Measurements from ENCODE around the gene RPUSD4. TPM values are rescaled to one million over a fixed set of nuclear protein-coding genes. Genes with fewer than 3 reads are reported as not detected.

Gene RPUSD4
- total and polyA plus RNA-seq, 10 of the 15 experiments (the other 5 are each of a cell fraction or from before 2014, with no cell fraction given) = 24.5 to 47.6 (median 31.7) TPM

- TF ChIP-seq TAF1 (IDR thresholded peaks at IDR 0.05; ENCODE audit: borderline replicate concordance, low read depth, low read length) (no peak), CEBPB (IDR thresholded peaks at IDR 0.05; ENCODE audit: borderline replicate concordance in 1 of 2, low read depth in 2 of 2, low read length in 2 of 2) (no peak), NRF1 (conservative IDR thresholded peaks at IDR 0.05; ENCODE audit: low read depth, low read length) (no peak), ZBTB4 (CRISPR knock-in tag; IDR thresholded peaks at IDR 0.05) (no peak), ZNF24 (IDR thresholded peaks at IDR 0.05) (no peak), SMAD1 (IDR thresholded peaks at IDR 0.05; ENCODE audit: low read depth, partially characterized antibody) (no peak)
Observed at GRCh38 chr11:126152152-126152551, 59.3 kb downstream of the RPUSD4 start (continued).

Small RNAs within 50 kb of the gene (small RNA-seq; reads per million reads assigned to genes)
- gene AP001893.2 (not detected), gene RN7SL351P (not detected), gene RNU4-86P (not detected)

Other genes with a start within 250 kb of the RPUSD4 start
- 0.23 and 0.38 TPM in 2 replicates for gene CDON, start 148.8 kb downstream of the RPUSD4 start, total RNA-seq (2014; rRNA removed)
- gene CDON, start 148.8 kb downstream of the RPUSD4 start, total RNA-seq (2014; rRNA removed; fragmentation: Illumina TruSeq; extraction: Trizol) = 0.28 and 0.45 TPM in 2 replicates
- gene CDON, start 148.8 kb downstream of the RPUSD4 start, total RNA-seq (2021) = 0.21 and 0.46 TPM in 2 replicates
- 3.2 and 4.2 TPM in 2 replicates for gene CDON, start 148.8 kb downstream of the RPUSD4 start, polyA plus RNA-seq (2011; rRNA removed)
- gene CDON, start 148.8 kb downstream of the RPUSD4 start, polyA plus RNA-seq (2014; fragmentation: Illumina TruSeq; extraction: Trizol) = 0.40 and 0.79 TPM in 2 replicates
- under 1 TPM; 0.07 to 0.21 TPM for gene CDON, start 148.8 kb downstream of the RPUSD4 start, polyA plus RNA-seq (2014; fragmentation: Nextera tagmentation; extraction: Ambion mirVana)
- gene CDON, start 148.8 kb downstream of the RPUSD4 start, polyA plus RNA-seq (2014; rRNA removed) = 0.27 and 0.31 TPM in 2 replicates
- under 1 TPM; 0.32 to 0.83 TPM for gene CDON, start 148.8 kb downstream of the RPUSD4 start, polyA plus RNA-seq (2016; fragmentation: Nextera tagmentation; extraction: Ambion mirVana)
- gene FAM118B, start 132 bp upstream of the RPUSD4 start, total RNA-seq (2014; rRNA removed) = 13.8 and 14.5 TPM in 2 replicates
- gene FAM118B, start 132 bp upstream of the RPUSD4 start, total RNA-seq (2014; rRNA removed; fragmentation: Illumina TruSeq; extraction: Trizol) = 16.5 and 16.6 TPM in 2 replicates
- gene FAM118B, start 132 bp upstream of the RPUSD4 start, total RNA-seq (2021) = 12.0 and 15.0 TPM in 2 replicates
- gene FAM118B, start 132 bp upstream of the RPUSD4 start, polyA plus RNA-seq (2011; rRNA removed) = 16.6 and 18.1 TPM in 2 replicates
- gene FAM118B, start 132 bp upstream of the RPUSD4 start, polyA plus RNA-seq (2014; fragmentation: Illumina TruSeq; extraction: Trizol) = 13.8 and 15.0 TPM in 2 replicates
- 10 to 100 TPM; 21.3 to 24.7 TPM for gene FAM118B, start 132 bp upstream of the RPUSD4 start, polyA plus RNA-seq (2014; fragmentation: Nextera tagmentation; extraction: Ambion mirVana)
- gene FAM118B, start 132 bp upstream of the RPUSD4 start, polyA plus RNA-seq (2014; rRNA removed) = 12.1 and 12.8 TPM in 2 replicates
- 10 to 100 TPM; 29.0 to 29.7 TPM for gene FAM118B, start 132 bp upstream of the RPUSD4 start, polyA plus RNA-seq (2016; fragmentation: Nextera tagmentation; extraction: Ambion mirVana)
- gene SRPRA, start 57.2 kb upstream of the RPUSD4 start, total RNA-seq (2014; rRNA removed) = 88.1 and 90.3 TPM in 2 replicates
- 71.8 and 75.4 TPM in 2 replicates for gene SRPRA, start 57.2 kb upstream of the RPUSD4 start, total RNA-seq (2014; rRNA removed; fragmentation: Illumina TruSeq; extraction: Trizol)
- gene SRPRA, start 57.2 kb upstream of the RPUSD4 start, total RNA-seq (2021) = 105 and 114 TPM in 2 replicates
- gene SRPRA, start 57.2 kb upstream of the RPUSD4 start, polyA plus RNA-seq (2011; rRNA removed) = 51.5 and 89.7 TPM in 2 replicates
- gene SRPRA, start 57.2 kb upstream of the RPUSD4 start, polyA plus RNA-seq (2014; fragmentation: Illumina TruSeq; extraction: Trizol) = 104 and 119 TPM in 2 replicates
- gene SRPRA, start 57.2 kb upstream of the RPUSD4 start, polyA plus RNA-seq (2014; fragmentation: Nextera tagmentation; extraction: Ambion mirVana) = 10 to 100 TPM; 29.6 to 50.4 TPM
- gene SRPRA, start 57.2 kb upstream of the RPUSD4 start, polyA plus RNA-seq (2014; rRNA removed) = 92.2 and 96.0 TPM in 2 replicates
- gene SRPRA, start 57.2 kb upstream of the RPUSD4 start, polyA plus RNA-seq (2016; fragmentation: Nextera tagmentation; extraction: Ambion mirVana) = 100 to 1,000 TPM; 119 to 131 TPM
- gene FOXRED1, start 57.5 kb upstream of the RPUSD4 start, total RNA-seq (2014; rRNA removed) = 36.5 and 37.5 TPM in 2 replicates
- 29.0 and 31.4 TPM in 2 replicates for gene FOXRED1, start 57.5 kb upstream of the RPUSD4 start, total RNA-seq (2014; rRNA removed; fragmentation: Illumina TruSeq; extraction: Trizol)
- gene FOXRED1, start 57.5 kb upstream of the RPUSD4 start, total RNA-seq (2021) = 38.2 and 38.3 TPM in 2 replicates
- 27.3 and 37.7 TPM in 2 replicates for gene FOXRED1, start 57.5 kb upstream of the RPUSD4 start, polyA plus RNA-seq (2011; rRNA removed)
- 34.8 and 43.6 TPM in 2 replicates for gene FOXRED1, start 57.5 kb upstream of the RPUSD4 start, polyA plus RNA-seq (2014; fragmentation: Illumina TruSeq; extraction: Trizol)
- 10 to 100 TPM in 1 of 2 experiments, 1 to 10 TPM in 1; 9.9 to 10.5 TPM for gene FOXRED1, start 57.5 kb upstream of the RPUSD4 start, polyA plus RNA-seq (2014; fragmentation: Nextera tagmentation; extraction: Ambion mirVana)
- gene FOXRED1, start 57.5 kb upstream of the RPUSD4 start, polyA plus RNA-seq (2014; rRNA removed) = 49.2 and 51.0 TPM in 2 replicates
- 10 to 100 TPM; 65.7 to 67.7 TPM for gene FOXRED1, start 57.5 kb upstream of the RPUSD4 start, polyA plus RNA-seq (2016; fragmentation: Nextera tagmentation; extraction: Ambion mirVana)
- 3.1 and 4.7 TPM in 2 replicates for gene TIRAP, start 71.4 kb upstream of the RPUSD4 start, total RNA-seq (2014; rRNA removed)
- 5.0 and 5.3 TPM in 2 replicates for gene TIRAP, start 71.4 kb upstream of the RPUSD4 start, total RNA-seq (2014; rRNA removed; fragmentation: Illumina TruSeq; extraction: Trizol)
- gene TIRAP, start 71.4 kb upstream of the RPUSD4 start, total RNA-seq (2021) = 7.4 and 8.0 TPM in 2 replicates
- 2.8 and 4.6 TPM in 2 replicates for gene TIRAP, start 71.4 kb upstream of the RPUSD4 start, polyA plus RNA-seq (2011; rRNA removed)
- 7.6 and 9.9 TPM in 2 replicates for gene TIRAP, start 71.4 kb upstream of the RPUSD4 start, polyA plus RNA-seq (2014; fragmentation: Illumina TruSeq; extraction: Trizol)
- under 1 TPM; 0.76 to 0.88 TPM for gene TIRAP, start 71.4 kb upstream of the RPUSD4 start, polyA plus RNA-seq (2014; fragmentation: Nextera tagmentation; extraction: Ambion mirVana)
- gene TIRAP, start 71.4 kb upstream of the RPUSD4 start, polyA plus RNA-seq (2014; rRNA removed) = 6.8 and 7.1 TPM in 2 replicates
- 1 to 10 TPM; 3.5 to 4.6 TPM for gene TIRAP, start 71.4 kb upstream of the RPUSD4 start, polyA plus RNA-seq (2016; fragmentation: Nextera tagmentation; extraction: Ambion mirVana)
- 58.8 and 61.9 TPM in 2 replicates for gene DCPS, start 92.4 kb upstream of the RPUSD4 start, total RNA-seq (2014; rRNA removed)
- gene DCPS, start 92.4 kb upstream of the RPUSD4 start, total RNA-seq (2014; rRNA removed; fragmentation: Illumina TruSeq; extraction: Trizol) = 36.7 and 39.7 TPM in 2 replicates
- gene DCPS, start 92.4 kb upstream of the RPUSD4 start, total RNA-seq (2021) = 56.1 and 56.8 TPM in 2 replicates
- gene DCPS, start 92.4 kb upstream of the RPUSD4 start, polyA plus RNA-seq (2011; rRNA removed) = 62.4 and 97.0 TPM in 2 replicates
- gene DCPS, start 92.4 kb upstream of the RPUSD4 start, polyA plus RNA-seq (2014; fragmentation: Illumina TruSeq; extraction: Trizol) = 57.4 and 77.4 TPM in 2 replicates
- gene DCPS, start 92.4 kb upstream of the RPUSD4 start, polyA plus RNA-seq (2014; fragmentation: Nextera tagmentation; extraction: Ambion mirVana) = 10 to 100 TPM; 23.5 to 33.2 TPM
- gene DCPS, start 92.4 kb upstream of the RPUSD4 start, polyA plus RNA-seq (2014; rRNA removed) = 70.3 and 76.1 TPM in 2 replicates
- 100 to 1,000 TPM in 1 of 2 experiments, 10 to 100 TPM in 1; 99.2 to 101 TPM for gene DCPS, start 92.4 kb upstream of the RPUSD4 start, polyA plus RNA-seq (2016; fragmentation: Nextera tagmentation; extraction: Ambion mirVana)
- 7.0 and 7.5 TPM in 2 replicates for gene ST3GAL4, start 144.0 kb upstream of the RPUSD4 start, total RNA-seq (2014; rRNA removed)
- 3.5 and 3.8 TPM in 2 replicates for gene ST3GAL4, start 144.0 kb upstream of the RPUSD4 start, total RNA-seq (2014; rRNA removed; fragmentation: Illumina TruSeq; extraction: Trizol)
- gene ST3GAL4, start 144.0 kb upstream of the RPUSD4 start, total RNA-seq (2021) = 5.4 and 5.6 TPM in 2 replicates
- 2.1 and 4.0 TPM in 2 replicates for gene ST3GAL4, start 144.0 kb upstream of the RPUSD4 start, polyA plus RNA-seq (2011; rRNA removed)
- 3.9 and 8.1 TPM in 2 replicates for gene ST3GAL4, start 144.0 kb upstream of the RPUSD4 start, polyA plus RNA-seq (2014; fragmentation: Illumina TruSeq; extraction: Trizol)
- not detected for gene ST3GAL4, start 144.0 kb upstream of the RPUSD4 start, polyA plus RNA-seq (2014; fragmentation: Nextera tagmentation; extraction: Ambion mirVana)
- gene ST3GAL4, start 144.0 kb upstream of the RPUSD4 start, polyA plus RNA-seq (2014; rRNA removed) = 5.9 TPM in 2 replicates
- 1 to 10 TPM; 7.8 TPM for gene ST3GAL4, start 144.0 kb upstream of the RPUSD4 start, polyA plus RNA-seq (2016; fragmentation: Nextera tagmentation; extraction: Ambion mirVana)

Data from GM12878 (cell line).